Colonic mucosa (tissue), 4 donors: Measurements from ENCODE around the gene SNX22. TPM values are rescaled to one million over a fixed set of nuclear protein-coding genes. Genes with fewer than 3 reads are reported as not detected.

Experiments used
- DNase-seq: peaks from one replicate; pipeline ENCODE4 v3.0.0-alpha.2; 2020
- H3K27ac ChIP-seq: fragments of 200-600 bp; one replicate; pipeline ENCODE4 v1.8.0; 2021
- H3K27me3 ChIP-seq: fragments of 200-600 bp; one replicate; pipeline ENCODE4 v1.8.0; 2021
- H3K36me3 ChIP-seq: fragments of 200-600 bp; one replicate; pipeline ENCODE4 v1.8.0; 2021
- H3K4me1 ChIP-seq: fragments of 200-600 bp; one replicate; pipeline ENCODE4 v1.8.0; 2021; ENCODE audit warnings: mild to moderate bottlenecking
- H3K4me3 ChIP-seq: fragments of 200-600 bp; one replicate; pipeline ENCODE4 v1.8.0; 2021
- H3K9ac ChIP-seq, 2 donors: one replicate each; pipeline ENCODE4 v1.7.0; 2013; ENCODE audit warnings: control low read depth in 2 of 2, low read depth in 2 of 2, low read length in 2 of 2
- H3K9me3 ChIP-seq: fragments of 200-600 bp; one replicate; pipeline ENCODE4 v1.8.0; 2021
- CTCF ChIP-seq: fragments of 200-600 bp; IDR thresholded peaks from one replicate; pipeline ENCODE4 v1.8.0; 2022; ENCODE audit warnings: antibody characterized with exemption, mild to moderate bottlenecking
- intact Hi-C: fragments of 100-400 bp; cut with DNase I; formaldehyde crosslinking; loops from one replicate; pipeline ENCODE4 v1.14.1; 2022
- total RNA-seq, 2 donors: library from RNA; stranded (reverse); fragmentation: NEBNext Ultra II Directional in 1 of 2; extraction: Animal tissue kit (Norgen Biotek cat#: 25700) in 1 of 2; gene quantifications; one replicate each; pipeline ENCODE4 v1.2.1, GENCODE V29; 2021
- donor health status: healthy.
- donor health status: DM: no; HTN: no; CAD: no.
- donor health status: DM: no; HTN: no; CAD: no.

The SNX22 gene
- total RNA-seq, 2 donors from 2014 or later, result 0.15 to 0.29 TPM

DNA sequence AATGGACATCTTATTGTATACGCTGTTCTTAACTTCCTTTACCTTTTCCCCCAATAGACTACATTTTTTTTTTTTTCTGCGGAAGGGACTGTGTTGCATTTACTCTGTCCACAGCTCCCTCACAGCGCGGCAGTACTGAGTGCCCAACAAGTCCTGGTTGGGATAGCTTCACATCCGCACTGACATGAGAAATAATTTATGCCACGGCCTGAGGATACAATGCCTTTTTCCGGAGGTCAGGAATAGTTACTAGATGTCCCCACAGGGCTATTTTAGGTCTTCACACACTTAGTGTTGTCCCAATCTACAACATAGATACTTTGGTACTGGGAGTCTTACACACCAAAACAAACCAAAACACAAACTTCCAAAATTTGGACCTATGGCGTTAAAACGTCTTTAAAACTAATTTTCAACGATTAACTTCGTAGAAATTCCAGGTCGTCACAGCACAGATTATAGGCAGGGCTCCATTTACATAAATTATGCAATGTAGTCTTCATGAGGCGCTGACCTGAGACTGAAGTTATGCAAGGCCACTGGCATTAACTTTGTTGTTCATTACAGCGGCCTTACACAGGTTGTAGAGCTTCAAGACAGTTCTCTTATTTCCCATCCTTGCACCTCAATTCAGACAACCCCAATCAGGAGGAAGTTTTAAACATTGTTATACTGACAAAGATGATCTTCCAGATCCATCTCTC lies 12.3 kb downstream of the SNX22 start:
- intact Hi-C loops, result no loop called here
- H3K4me3 ChIP-seq, result no peak overlapping the region
- peaks cover 7% of the 10 kb centered on the region for H3K4me1 ChIP-seq
- peak; percentile 30 for DNase-seq
- H3K9ac ChIP-seq, result peak overlapping the region; percentile 54 to 80
- no peak for TF ChIP-seq CTCF
- H3K27me3 ChIP-seq, result no peaks in the 10 kb centered on the region
- H3K36me3 ChIP-seq, result peaks cover 17% of the 10 kb centered on the region
- H3K9me3 ChIP-seq, result no peaks in the 10 kb centered on the region
- peak overlapping the region; percentile 69 for H3K27ac ChIP-seq

DNA sequence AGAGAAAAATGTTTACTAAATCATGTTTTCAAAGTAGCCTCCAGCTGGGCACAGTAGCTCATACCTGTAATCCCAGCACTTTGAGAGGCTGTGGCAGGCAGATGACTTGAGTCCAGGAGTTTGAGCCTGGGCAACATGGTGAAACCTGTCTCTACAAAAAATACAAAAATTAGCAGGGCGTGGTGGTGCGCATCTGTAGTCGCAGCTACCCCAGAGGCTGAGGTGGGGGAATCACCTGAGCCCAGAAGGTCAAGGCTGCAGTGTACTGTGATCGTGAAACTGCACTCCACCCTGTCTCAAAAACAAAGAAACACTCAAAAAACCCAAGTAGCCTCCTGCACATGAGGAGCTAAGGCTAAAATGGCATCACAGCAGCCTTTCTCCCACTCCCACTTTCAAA lies 12.9 kb downstream of the SNX22 start:
- peaks cover 11% of the 10 kb centered on the region for H3K36me3 ChIP-seq
- no peak overlapping the region for H3K4me3 ChIP-seq
- no peak for TF ChIP-seq CTCF
- no peak overlapping the region for H3K9ac ChIP-seq
- H3K9me3 ChIP-seq, result no peaks in the 10 kb centered on the region
- H3K27ac ChIP-seq, result no peak overlapping the region
- DNase-seq, result no peak
- peaks cover 7% of the 10 kb centered on the region for H3K4me1 ChIP-seq
- no peaks in the 10 kb centered on the region for H3K27me3 ChIP-seq
- intact Hi-C loops, result no loop called here

DNA sequence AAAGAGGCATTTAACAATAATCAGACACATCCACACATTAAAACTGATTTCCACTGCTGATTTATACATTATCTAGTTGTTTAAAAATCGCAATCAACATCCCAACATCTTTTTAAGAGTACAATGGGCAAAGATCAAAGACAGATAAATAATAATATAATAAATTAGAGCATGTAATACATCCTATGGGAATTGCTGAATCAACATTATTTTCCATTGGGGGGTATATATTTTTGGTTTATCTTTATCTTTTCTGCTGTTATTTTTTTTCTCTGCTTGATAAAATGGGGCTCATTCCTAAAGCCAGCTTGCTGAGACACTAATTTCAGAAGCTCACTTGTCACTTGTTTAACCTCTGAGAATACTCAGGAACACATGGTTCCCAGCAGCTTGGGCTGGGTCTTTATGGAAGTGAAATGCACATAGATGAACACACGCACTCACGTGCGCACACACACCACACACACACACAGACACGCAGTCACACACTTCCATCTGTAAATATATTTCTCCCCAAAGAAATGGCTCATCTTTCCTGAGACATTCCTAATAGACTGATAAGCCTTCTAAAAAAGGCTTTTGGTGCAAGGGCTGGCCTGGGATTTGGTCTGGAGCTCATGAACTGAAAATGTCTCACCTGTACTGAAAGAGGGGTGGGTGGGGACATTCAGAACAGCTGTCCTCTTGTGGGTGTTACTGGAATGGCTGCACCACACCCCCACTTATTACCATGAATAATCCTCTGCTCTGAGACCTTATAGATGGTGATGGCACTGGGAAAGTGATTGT lies 14.8 kb downstream of the SNX22 start:
- H3K9me3 ChIP-seq, result no peaks in the 10 kb centered on the region
- H3K9ac ChIP-seq, result no peak overlapping the region
- H3K27me3 ChIP-seq, result no peaks in the 10 kb centered on the region
- H3K36me3 ChIP-seq, result no peaks in the 10 kb centered on the region
- H3K4me1 ChIP-seq, result no peaks in the 10 kb centered on the region
- no peak for TF ChIP-seq CTCF
- H3K27ac ChIP-seq, result no peak overlapping the region
- intact Hi-C loops, result no loop called here
- no peak overlapping the region for H3K4me3 ChIP-seq
- no peak for DNase-seq

DNA sequence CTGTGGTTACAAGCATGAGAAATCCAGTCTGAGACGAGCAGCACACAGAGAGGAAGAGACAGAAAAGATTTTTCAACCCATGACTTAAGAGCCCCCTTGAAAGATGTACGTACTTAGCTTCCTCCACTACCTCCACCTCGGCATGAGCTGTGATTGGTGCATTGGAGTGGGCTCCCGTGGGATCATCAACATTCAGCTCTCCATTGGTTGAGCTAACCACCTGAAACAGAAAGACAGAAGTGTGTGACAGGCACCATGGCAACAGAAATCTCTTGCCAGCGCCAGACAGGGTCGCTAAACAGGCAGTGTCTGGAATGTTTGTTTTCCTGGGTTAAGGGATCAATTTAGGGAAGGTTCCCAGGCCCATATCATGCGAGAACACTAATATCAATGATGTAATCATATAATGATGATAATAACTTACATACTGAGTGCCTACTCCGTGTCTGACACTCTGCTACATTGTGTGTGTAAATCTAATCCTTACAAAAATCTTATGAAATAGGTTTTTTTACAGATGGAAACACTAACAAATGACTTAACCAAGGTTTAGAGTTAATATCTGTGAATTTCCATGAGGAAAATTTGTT lies 28.8 kb downstream of the SNX22 start:
- Histone ChIP-seq H3K36me3 (no peaks in the 10 kb centered on the region), H3K27ac (no peak overlapping the region), H3K9me3 (no peaks in the 10 kb centered on the region), H3K9ac (no peak overlapping the region), H3K4me3 (no peak overlapping the region), H3K4me1 (no peaks in the 10 kb centered on the region), H3K27me3 (no peaks in the 10 kb centered on the region)
- intact Hi-C loops, result no loop called here
- TF ChIP-seq CTCF, result no peak
- DNase-seq, result no peak

- no peak for TF ChIP-seq CTCF
- Histone ChIP-seq H3K9me3 (no peaks in the 10 kb centered on the region), H3K36me3 (no peaks in the 10 kb centered on the region), H3K27me3 (no peaks in the 10 kb centered on the region), H3K4me1 (no peaks in the 10 kb centered on the region), H3K27ac (no peak overlapping the region), H3K9ac (no peak overlapping the region), H3K4me3 (no peak overlapping the region)
- intact Hi-C loops, result no loop called here
- no peak for DNase-seq
Observed at GRCh38 chr15:64182859-64183370, 31.4 kb downstream of the SNX22 start.
